GM13976 (cell line): Measurements from ENCODE around the gene RPH3AL.
"Not testable (repeated sequence)": the region's sequence is repeated elsewhere in the genome, so short reads cannot be mapped to it uniquely, and the experiment has no call there.

ENCODE experiments used
- DNase-seq: peaks from one replicate; pipeline ENCODE4 v3.0.0; 2012; ENCODE audit warnings: low spot score
- in situ Hi-C: fragments of 300-500 bp; cut with MboI; formaldehyde crosslinking; loops from one replicate; pipeline ENCODE4 v1.12.0; 2022; ENCODE audit warnings: low sequenced_read_pairs, mixed read lengths, inconsistent platforms; ENCODE audit not compliant: unreplicated experiment
- TF ChIP-seq, protein P1 (sequence below): IDR thresholded peaks from 2 replicates; pipeline ENCODE4 v1.5.1; 2012; ENCODE audit warnings: borderline replicate concordance, mild to moderate bottlenecking; ENCODE audit not compliant: insufficient read depth; ENCODE audit errors: extremely low read depth, missing control alignments, control extremely low read depth

Gene RPH3AL

DNA sequence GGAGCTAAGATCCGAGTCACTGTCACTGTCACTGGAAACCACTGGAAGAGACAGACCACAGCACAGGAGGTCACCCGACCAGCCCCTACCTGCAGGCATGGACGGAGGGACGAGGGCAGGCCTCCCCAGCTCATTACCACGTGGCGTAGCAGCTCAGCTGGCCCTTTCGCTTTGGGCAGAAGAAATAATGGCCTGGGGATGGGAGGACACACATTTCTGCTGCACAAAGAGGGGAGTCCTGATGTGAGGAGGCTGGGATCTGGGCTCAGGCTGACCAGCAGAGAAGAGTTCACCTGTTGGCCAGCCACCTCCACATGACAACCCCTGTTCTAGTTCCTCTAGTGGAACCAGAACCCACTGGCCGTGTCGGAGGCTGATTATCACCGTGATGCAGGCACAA is 132.9 kb downstream of the RPH3AL start:
- TF ChIP-seq, protein P1, sequence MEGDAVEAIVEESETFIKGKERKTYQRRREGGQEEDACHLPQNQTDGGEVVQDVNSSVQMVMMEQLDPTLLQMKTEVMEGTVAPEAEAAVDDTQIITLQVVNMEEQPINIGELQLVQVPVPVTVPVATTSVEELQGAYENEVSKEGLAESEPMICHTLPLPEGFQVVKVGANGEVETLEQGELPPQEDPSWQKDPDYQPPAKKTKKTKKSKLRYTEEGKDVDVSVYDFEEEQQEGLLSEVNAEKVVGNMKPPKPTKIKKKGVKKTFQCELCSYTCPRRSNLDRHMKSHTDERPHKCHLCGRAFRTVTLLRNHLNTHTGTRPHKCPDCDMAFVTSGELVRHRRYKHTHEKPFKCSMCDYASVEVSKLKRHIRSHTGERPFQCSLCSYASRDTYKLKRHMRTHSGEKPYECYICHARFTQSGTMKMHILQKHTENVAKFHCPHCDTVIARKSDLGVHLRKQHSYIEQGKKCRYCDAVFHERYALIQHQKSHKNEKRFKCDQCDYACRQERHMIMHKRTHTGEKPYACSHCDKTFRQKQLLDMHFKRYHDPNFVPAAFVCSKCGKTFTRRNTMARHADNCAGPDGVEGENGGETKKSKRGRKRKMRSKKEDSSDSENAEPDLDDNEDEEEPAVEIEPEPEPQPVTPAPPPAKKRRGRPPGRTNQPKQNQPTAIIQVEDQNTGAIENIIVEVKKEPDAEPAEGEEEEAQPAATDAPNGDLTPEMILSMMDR = no peak
- in situ Hi-C loops = no loop called here
- DNase-seq = no peak

DNA sequence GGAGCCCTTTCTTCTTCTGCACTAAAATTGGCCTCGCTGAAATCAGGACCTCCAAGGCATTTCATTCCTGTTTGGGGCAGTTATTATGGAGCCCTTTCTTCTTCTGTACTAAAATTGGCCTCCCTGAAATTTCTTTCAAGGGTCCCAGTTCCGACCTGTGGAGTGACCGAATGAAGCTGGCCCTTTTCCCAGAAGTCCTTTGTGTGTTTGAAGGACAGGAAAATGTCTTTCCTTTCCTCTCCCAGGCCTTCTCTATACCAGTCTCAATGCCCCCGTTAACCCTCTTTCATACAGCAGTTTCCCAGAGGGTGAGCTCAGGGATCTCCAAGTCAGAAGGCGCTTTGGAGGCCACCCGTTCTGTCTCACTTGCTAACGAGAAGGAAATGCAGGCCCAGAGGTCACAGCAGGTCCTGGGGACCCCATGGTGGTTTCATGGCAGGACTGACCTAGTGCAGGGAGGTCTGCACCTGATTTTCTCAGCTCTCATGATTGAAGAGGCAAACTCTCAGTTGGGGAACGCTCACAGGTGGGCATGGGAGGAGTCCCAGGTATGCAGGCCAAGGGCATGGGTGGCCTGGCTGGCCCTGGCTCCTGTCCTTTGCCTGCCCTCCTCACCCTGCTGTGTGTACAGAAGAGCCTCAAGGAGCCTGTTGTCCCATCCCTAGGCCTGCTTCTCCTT is 134.0 kb downstream of the RPH3AL start:
- no peak for DNase-seq
- TF ChIP-seq, protein P1 = no peak
- in situ Hi-C loops = no loop called here

DNA sequence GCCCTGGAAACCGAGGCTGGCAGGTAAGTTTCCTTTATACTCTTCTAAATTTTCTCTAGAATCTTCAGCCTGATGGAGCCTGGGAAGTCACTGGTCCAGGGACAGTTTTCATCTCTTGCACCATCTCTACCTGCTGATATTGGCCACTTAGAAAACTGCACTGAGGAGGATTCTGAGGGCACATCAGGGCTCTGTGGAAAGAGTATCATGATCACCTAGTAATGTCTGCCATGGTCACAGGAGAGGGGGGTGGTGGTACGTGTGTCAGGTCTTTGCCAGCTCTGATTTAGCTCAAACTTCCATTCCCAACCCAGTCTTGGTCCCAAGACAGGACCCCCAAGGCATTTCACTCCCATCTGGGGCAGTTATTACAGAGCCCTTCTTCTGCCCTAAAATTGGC is 136.0 kb downstream of the RPH3AL start:
- TF ChIP-seq, protein P1 = no peak

DNA sequence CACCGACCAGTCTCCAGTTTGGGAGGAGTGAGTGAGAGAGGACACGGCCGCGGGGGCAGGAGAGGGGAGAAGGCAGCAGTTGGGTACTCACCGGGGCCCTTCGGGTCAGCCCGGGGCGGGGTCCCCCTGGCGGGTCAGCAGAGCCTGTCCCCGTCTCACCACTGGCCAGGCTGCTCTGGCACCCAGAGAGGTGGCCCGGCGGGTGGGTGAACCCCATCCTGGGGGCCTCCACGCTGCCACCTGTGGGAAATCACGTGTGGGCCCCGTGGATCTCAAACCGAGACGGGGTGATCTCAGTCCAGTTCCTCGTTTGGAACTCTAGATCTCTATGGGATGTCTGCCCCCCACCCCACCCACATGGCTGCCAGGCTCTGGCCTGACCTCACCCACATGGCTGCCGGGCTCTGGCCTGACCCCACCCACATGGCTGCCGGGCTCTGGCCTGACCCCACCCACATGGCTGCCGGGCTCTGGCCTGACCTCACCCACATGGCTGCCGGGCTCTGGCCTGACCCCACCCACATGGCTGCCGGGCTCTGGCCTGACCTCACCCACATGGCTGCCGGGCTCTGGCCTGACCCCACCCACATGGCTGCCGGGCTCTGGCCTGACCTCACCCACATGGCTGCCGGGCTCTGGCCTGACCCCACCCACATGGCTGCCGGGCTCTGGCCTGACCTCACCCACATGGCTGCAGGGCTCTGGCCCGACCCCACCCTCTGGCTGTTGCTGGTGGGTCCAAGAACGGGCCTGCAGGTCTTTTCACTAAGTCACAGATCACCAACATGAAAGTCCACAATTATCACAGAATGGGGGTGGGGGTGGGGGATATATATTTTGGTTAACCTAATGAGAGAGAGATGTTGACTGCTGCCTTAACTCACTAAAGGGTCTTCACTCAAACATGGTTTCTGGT is 136.8 kb downstream of the RPH3AL start:
- DNase-seq, in situ Hi-C loops: not testable (repeated sequence)

More for the DNA sequence above, 136.0 kb downstream of the RPH3AL start:
- DNase-seq = no peak
- in situ Hi-C loops = no loop called here

DNA sequence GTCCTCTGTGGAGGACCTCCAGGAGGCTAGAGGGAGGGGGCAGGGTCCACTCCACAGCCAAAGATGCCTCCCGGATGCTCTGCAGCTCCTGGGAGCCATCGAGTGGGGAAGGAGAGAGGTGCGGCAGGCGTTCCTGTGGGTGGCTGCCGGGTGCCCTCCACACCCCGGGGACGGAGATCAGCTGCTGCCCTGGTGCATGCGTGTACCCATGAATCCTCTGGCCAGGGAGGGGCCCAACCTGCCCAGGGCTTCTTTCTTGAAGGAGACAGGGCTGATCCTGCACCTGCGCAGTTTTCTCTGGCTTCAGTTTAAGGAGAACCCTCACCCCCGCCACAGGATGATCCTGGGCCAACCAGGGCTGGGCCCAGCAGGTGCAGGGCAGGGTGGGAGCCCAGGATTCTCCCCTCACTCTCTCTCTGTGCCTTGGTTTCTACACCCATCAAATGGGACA is 137.7 kb downstream of the RPH3AL start:
- TF ChIP-seq, protein P1 = no peak
- no peak for DNase-seq
- in situ Hi-C loops = no loop called here

DNA sequence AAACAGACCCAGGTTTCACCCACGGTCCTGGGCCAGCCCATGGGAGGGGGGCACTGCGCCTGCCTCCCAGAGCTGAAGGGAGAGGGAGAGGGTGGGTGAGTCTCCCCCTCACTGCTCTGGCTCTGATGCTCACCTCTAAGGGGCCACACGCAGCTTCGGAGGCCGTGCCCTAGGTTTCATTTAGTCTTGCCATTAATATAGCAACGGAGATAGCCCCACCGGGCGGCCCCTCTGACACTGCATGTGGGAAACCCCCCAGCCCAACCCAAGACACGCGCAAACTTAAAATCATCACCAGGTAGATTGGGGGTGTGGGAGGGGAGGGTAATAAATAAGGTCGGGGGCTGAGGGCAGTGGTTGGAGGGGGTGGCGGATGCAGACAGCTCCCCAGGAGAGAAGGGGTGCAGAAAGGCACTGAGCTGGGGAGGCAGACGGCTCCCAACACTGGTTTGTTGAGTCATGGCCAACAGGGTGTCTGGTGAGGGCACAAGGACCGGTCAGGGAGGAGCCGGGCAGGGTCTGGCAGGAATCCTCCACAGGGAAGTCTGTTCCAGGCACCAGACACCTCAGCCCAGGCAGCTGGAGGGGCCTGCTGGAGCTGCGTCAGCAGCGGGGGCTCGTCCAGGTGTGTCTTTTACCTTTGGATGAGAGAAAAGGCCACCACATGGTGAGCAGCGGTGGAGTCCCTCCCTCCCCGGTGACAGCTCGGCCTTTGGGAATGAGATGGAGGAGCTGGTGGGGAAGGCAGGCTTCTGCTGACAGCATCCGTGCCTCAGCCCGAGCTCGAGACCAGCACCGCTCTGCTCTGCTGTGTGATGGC is 139.1 kb downstream of the RPH3AL start:
- no peak for DNase-seq
- TF ChIP-seq, protein P1 = no peak
- in situ Hi-C loops = no loop called here

DNA sequence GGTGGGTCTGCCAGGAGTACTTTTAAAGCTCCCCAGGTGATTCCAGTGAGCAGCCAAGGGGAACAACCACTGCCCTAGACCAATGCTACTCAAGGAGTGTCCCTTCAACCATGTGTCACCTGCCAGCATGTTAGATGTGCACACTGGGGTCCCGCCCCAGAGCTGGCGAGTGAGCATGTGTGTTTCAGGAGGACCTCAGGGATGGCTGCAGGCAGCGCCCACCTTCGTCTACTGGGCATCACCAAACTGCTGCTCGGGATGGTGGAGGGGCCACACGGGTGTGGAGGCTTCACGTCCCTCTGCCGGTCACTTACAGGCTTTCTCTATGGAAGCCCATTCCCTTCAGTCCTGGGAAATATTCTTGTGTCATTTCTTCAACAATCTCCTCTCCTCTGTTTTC is 142.2 kb downstream of the RPH3AL start:
- no peak for DNase-seq
- TF ChIP-seq, protein P1 = no peak
- in situ Hi-C loops = no loop called here
